SIG-M5 treated with dmso at 0.1 percent for 504 hours (cell line): ENCODE data around the gene MBNL1.
"Not testable (repeated sequence)": the region's sequence is repeated elsewhere in the genome, so short reads cannot be mapped to it uniquely, and the experiment has no call there.

ENCODE experiments used
- DNase-seq: peaks from one replicate; lab custom pipeline; 2025; ENCODE audit not compliant: unreplicated experiment; lab: John Stamatoyannopoulos, UW

Gene MBNL1

GRCh38 chr3:152395764-152396163 is 127.0 kb downstream of the MBNL1 start:
- no peak for DNase-seq

- DNase-seq = no peak
Measured at GRCh38 chr3:152396867-152397266, 128.1 kb downstream of the MBNL1 start.

- DNase-seq = not testable (repeated sequence)
Measured at GRCh38 chr3:152397348-152397747, 128.6 kb downstream of the MBNL1 start.

- DNase-seq = no peak
Measured at GRCh38 chr3:152398495-152398894, 129.8 kb downstream of the MBNL1 start.

GRCh38 chr3:152399374-152399773 is 130.6 kb downstream of the MBNL1 start:
- DNase-seq = no peak

GRCh38 chr3:152400887-152401286 is 132.2 kb downstream of the MBNL1 start:
- DNase-seq = no peak

- no peak for DNase-seq
Measured at GRCh38 chr3:152402695-152403451, 134.1 kb downstream of the MBNL1 start.

- no peak for DNase-seq
Measured at GRCh38 chr3:152403632-152404066, 134.9 kb downstream of the MBNL1 start.

- DNase-seq = no peak
Measured at GRCh38 chr3:152404976-152405375, 136.2 kb downstream of the MBNL1 start.

GRCh38 chr3:152405915-152406802 is 137.4 kb downstream of the MBNL1 start:
- DNase-seq = peak; percentile 92

GRCh38 chr3:152413240-152413639 is 144.5 kb downstream of the MBNL1 start:
- DNase-seq = no peak

- no peak for DNase-seq
Measured at GRCh38 chr3:152416808-152417580, 148.3 kb downstream of the MBNL1 start.

- no peak for DNase-seq
Measured at GRCh38 chr3:152419748-152420147, 151.0 kb downstream of the MBNL1 start.

- DNase-seq = no peak
Measured at GRCh38 chr3:152421162-152421561, 152.4 kb downstream of the MBNL1 start.

- no peak for DNase-seq
Measured at GRCh38 chr3:152426393-152426792, 157.7 kb downstream of the MBNL1 start.

GRCh38 chr3:152428577-152428976 is 159.8 kb downstream of the MBNL1 start:
- no peak for DNase-seq

GRCh38 chr3:152430223-152431002 is 161.7 kb downstream of the MBNL1 start:
- DNase-seq = no peak

GRCh38 chr3:152434142-152434541 is 165.4 kb downstream of the MBNL1 start:
- no peak for DNase-seq

GRCh38 chr3:152435210-152435609 is 166.5 kb downstream of the MBNL1 start:
- not testable (repeated sequence) for DNase-seq
